GM23338 (cell line): ENCODE data around the gene TOM1L2. TPM values are rescaled to one million over a fixed set of nuclear protein-coding genes. Genes with fewer than 3 reads are reported as not detected.

ENCODE experiments used
- ATAC-seq: fragments of 200-7000 bp; cut with Tn5 transposase; 3 replicates; pipeline ENCODE4 v1.9.1; 2020
- DNase-seq: peaks from one replicate; pipeline ENCODE4 v3.0.0-alpha.2; 2015; ENCODE audit warnings: low spot score
- H2AFZ ChIP-seq: fragments of 200-600 bp; sonication (generic); 2 replicates; pipeline ENCODE4 v1.8.0; 2016; ENCODE audit warnings: antibody characterized with exemption, mild to moderate bottlenecking, moderate library complexity
- H3F3A ChIP-seq: fragments of 200-600 bp; sonication (generic); replicated peaks from 2 replicates; pipeline ENCODE4 v1.8.0; 2017; ENCODE audit warnings: antibody characterized with exemption, mixed run types, low read depth
- H3K27ac ChIP-seq: fragments of 200-600 bp; sonication (generic); 2 replicates; pipeline ENCODE4 v1.6.1; 2016; ENCODE audit warnings: low read depth
- H3K27me3 ChIP-seq: fragments of 200-600 bp; sonication (generic); 2 replicates; pipeline ENCODE4 v1.8.0; 2016; ENCODE audit warnings: mild to moderate bottlenecking, mixed run types, moderate library complexity; ENCODE audit not compliant: insufficient read depth
- H3K36me3 ChIP-seq: fragments of 200-600 bp; sonication (generic); 2 replicates; pipeline ENCODE4 v1.8.0; 2016; ENCODE audit warnings: mild to moderate bottlenecking; ENCODE audit not compliant: insufficient read depth
- H3K4me1 ChIP-seq: fragments of 200-600 bp; sonication (generic); 2 replicates; pipeline ENCODE4 v1.8.0; 2016; ENCODE audit warnings: mild to moderate bottlenecking, moderate library complexity; ENCODE audit not compliant: insufficient read depth
- H3K4me2 ChIP-seq: fragments of 200-600 bp; sonication (generic); 2 replicates; pipeline ENCODE4 v1.7.1; 2017; ENCODE audit warnings: mixed run types
- H3K4me3 ChIP-seq: fragments of 200-600 bp; sonication (generic); 2 replicates; pipeline ENCODE4 v1.6.1; 2016; ENCODE audit warnings: mixed run types
- H3K79me2 ChIP-seq: fragments of 200-600 bp; sonication (generic); replicated peaks from 2 replicates; pipeline ENCODE4 v1.8.0; 2017; ENCODE audit warnings: mild to moderate bottlenecking; ENCODE audit not compliant: insufficient read depth
- H3K9me2 ChIP-seq: fragments of 200-600 bp; sonication (generic); 2 replicates; pipeline ENCODE4 v1.8.0; 2017; ENCODE audit not compliant: insufficient read depth
- H4K20me1 ChIP-seq: fragments of 200-600 bp; sonication (generic); replicated peaks from 2 replicates; pipeline ENCODE4 v1.8.0; 2017; ENCODE audit warnings: mild to moderate bottlenecking; ENCODE audit not compliant: insufficient read depth
- H3K27ac Mint-ChIP-seq: 2 replicates; pipeline ENCODE4 v1.8.0; 2020; ENCODE audit warnings: inconsistent platforms, mild to moderate bottlenecking, moderate library complexity, mixed read lengths
- H3K27me3 Mint-ChIP-seq: 3 replicates; pipeline ENCODE4 v1.8.0; 2022; ENCODE audit warnings: low read depth, mild to moderate bottlenecking, moderate library complexity, mixed read lengths, inconsistent platforms; ENCODE audit not compliant: insufficient read depth, poor library complexity
- H3K36me3 Mint-ChIP-seq: 3 replicates; pipeline ENCODE4 v1.8.0; 2021; ENCODE audit warnings: low read depth, mild to moderate bottlenecking, inconsistent platforms, moderate library complexity, mixed read lengths
- H3K4me1 Mint-ChIP-seq: 3 replicates; pipeline ENCODE4 v1.8.0; 2020; ENCODE audit warnings: mild to moderate bottlenecking, inconsistent platforms, mixed read lengths
- H3K4me3 Mint-ChIP-seq: 3 replicates; pipeline ENCODE4 v1.8.0; 2021; ENCODE audit warnings: moderate library complexity, mild to moderate bottlenecking, inconsistent platforms, mixed read lengths
- H3K9me3 Mint-ChIP-seq: 3 replicates; pipeline ENCODE4 v1.8.0; 2020; ENCODE audit warnings: moderate library complexity, mild to moderate bottlenecking, inconsistent platforms, mixed read lengths
- EZH2 ChIP-seq: fragments of 200-600 bp; sonication (generic); IDR thresholded peaks from one replicate; pipeline ENCODE4 v1.8.0; 2017; ENCODE audit warnings: antibody characterized with exemption, mild to moderate bottlenecking, low read depth; ENCODE audit not compliant: unreplicated experiment
- EZH2phosphoT487 ChIP-seq: fragments of 200-600 bp; sonication (generic); IDR thresholded peaks from one replicate; pipeline ENCODE4 v1.8.1; 2018; ENCODE audit warnings: antibody characterized with exemption; ENCODE audit not compliant: unreplicated experiment
- JUNB ChIP-seq: IDR thresholded peaks from one replicate; pipeline ENCODE4 v1.6.1; 2016; ENCODE audit warnings: antibody characterized with exemption; ENCODE audit not compliant: unreplicated experiment
- NANOG ChIP-seq: IDR thresholded peaks from 2 replicates; pipeline ENCODE4 v1.6.1; 2016; ENCODE audit warnings: antibody characterized with exemption, borderline replicate concordance
- STAT1 ChIP-seq: IDR thresholded peaks from one replicate; pipeline ENCODE4 v1.6.1; 2016; ENCODE audit warnings: antibody characterized with exemption; ENCODE audit not compliant: unreplicated experiment
- ZNF114 ChIP-seq: fragments of 250-450 bp; sonication (Bioruptor Pico); IDR thresholded peaks from 2 replicates; pipeline ENCODE4 v1.5.0; 2020; ENCODE audit warnings: mild to moderate bottlenecking, moderate library complexity
- ZNF331 ChIP-seq: fragments of 250-450 bp; sonication (Bioruptor Pico); IDR thresholded peaks from 2 replicates; pipeline ENCODE4 v1.5.0; 2020; ENCODE audit warnings: low read depth, mild to moderate bottlenecking, moderate library complexity
- polyA plus RNA-seq: library from polyadenylated mRNA; unstranded; fragments of >200 nt; fragmentation: Nextera tagmentation; extraction: Ambion mirVana; gene quantifications from 2 replicates; pipeline ENCODE4 v1.2.1, GENCODE V29; 2016
- total RNA-seq: library from RNA; depleted of rRNA; stranded (reverse); fragments of >200 nt; shearing (Covaris generic); gene quantifications from 2 replicates; pipeline ENCODE4 v1.2.3, GENCODE V29; 2014
- TF ChIP-seq, protein P1 (sequence below), 2 experiments: fragments of 200-600 bp in 1 of 2; sonication (generic) in 1 of 2; conservative IDR thresholded peaks; 2 replicates each; pipeline versions ENCODE4 v1.5.1 to v1.6.1; 2016 to 2017; ENCODE audit warnings: antibody characterized with exemption in 2 of 2, low read depth in 2 of 2, mild to moderate bottlenecking in 2 of 2, moderate library complexity in 1 of 2
- TF ChIP-seq, protein P2 (sequence below): fragments of 250-450 bp; sonication (Bioruptor Pico); IDR thresholded peaks from 2 replicates; pipeline ENCODE4 v1.5.0; 2020; ENCODE audit warnings: mild to moderate bottlenecking, moderate library complexity
- TF ChIP-seq, protein P3 (sequence below): IDR thresholded peaks from one replicate; pipeline ENCODE4 v1.6.1; 2018; ENCODE audit warnings: antibody characterized with exemption; ENCODE audit not compliant: unreplicated experiment
- TF ChIP-seq, protein P4 (sequence below): IDR thresholded peaks from 2 replicates; pipeline ENCODE4 v1.6.1; 2016; ENCODE audit warnings: antibody characterized with exemption

TOM1L2 gene
- total and polyA plus RNA-seq, 2 experiments from 2014 or later: 3.3 TPM

DNA sequence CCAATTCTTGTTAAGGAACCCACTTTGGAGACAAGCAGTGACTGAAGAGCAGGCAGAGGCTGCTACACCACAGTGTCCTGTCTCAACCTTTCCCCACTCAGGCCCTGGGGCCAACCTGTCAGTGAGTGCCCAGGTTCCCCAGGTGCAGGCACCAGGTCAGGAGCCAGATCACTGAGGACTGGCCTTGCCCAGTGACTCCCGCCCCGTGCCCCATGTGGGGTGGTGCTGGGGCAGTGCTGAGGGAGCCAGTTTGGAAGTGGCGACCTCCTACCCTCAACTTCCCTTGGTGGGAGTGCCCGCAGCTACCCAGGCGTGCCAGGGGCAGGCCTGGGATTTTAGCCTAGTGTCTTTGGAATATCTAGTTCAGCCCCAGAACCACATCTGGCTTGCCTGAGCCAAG lies 164.8 kb downstream of the TOM1L2 start:
- Histone ChIP-seq H3K27ac (no peak overlapping the region), H3K27me3 (peaks cover 29% of the 10 kb centered on the region), H2AFZ (no peak overlapping the region), H3K36me3 (no peaks in the 10 kb centered on the region), H3K4me3 (no peak overlapping the region), H4K20me1 (peaks cover 5% of the 10 kb centered on the region; the same call in 1 of the 2 replicates), H3K4me2 (no peak overlapping the region), H3K9me2 (no peaks in the 10 kb centered on the region), H3K4me1 (peaks cover 20% of the 10 kb centered on the region), H3K79me2 (no peaks in the 10 kb centered on the region), H3F3A (peaks cover 12% of the 10 kb centered on the region; the same call in 1 of the 2 replicates)
- TF ChIP-seq NANOG: no peak
- TF ChIP-seq EZH2: no peak
- TF ChIP-seq ZNF331: no peak
- TF ChIP-seq EZH2phosphoT487: no peak
- TF ChIP-seq, protein P1, sequence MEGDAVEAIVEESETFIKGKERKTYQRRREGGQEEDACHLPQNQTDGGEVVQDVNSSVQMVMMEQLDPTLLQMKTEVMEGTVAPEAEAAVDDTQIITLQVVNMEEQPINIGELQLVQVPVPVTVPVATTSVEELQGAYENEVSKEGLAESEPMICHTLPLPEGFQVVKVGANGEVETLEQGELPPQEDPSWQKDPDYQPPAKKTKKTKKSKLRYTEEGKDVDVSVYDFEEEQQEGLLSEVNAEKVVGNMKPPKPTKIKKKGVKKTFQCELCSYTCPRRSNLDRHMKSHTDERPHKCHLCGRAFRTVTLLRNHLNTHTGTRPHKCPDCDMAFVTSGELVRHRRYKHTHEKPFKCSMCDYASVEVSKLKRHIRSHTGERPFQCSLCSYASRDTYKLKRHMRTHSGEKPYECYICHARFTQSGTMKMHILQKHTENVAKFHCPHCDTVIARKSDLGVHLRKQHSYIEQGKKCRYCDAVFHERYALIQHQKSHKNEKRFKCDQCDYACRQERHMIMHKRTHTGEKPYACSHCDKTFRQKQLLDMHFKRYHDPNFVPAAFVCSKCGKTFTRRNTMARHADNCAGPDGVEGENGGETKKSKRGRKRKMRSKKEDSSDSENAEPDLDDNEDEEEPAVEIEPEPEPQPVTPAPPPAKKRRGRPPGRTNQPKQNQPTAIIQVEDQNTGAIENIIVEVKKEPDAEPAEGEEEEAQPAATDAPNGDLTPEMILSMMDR (conservative IDR thresholded peaks at IDR 0.05; ENCODE audit: low read depth in 2 of 2): no peak
- TF ChIP-seq, protein P2, sequence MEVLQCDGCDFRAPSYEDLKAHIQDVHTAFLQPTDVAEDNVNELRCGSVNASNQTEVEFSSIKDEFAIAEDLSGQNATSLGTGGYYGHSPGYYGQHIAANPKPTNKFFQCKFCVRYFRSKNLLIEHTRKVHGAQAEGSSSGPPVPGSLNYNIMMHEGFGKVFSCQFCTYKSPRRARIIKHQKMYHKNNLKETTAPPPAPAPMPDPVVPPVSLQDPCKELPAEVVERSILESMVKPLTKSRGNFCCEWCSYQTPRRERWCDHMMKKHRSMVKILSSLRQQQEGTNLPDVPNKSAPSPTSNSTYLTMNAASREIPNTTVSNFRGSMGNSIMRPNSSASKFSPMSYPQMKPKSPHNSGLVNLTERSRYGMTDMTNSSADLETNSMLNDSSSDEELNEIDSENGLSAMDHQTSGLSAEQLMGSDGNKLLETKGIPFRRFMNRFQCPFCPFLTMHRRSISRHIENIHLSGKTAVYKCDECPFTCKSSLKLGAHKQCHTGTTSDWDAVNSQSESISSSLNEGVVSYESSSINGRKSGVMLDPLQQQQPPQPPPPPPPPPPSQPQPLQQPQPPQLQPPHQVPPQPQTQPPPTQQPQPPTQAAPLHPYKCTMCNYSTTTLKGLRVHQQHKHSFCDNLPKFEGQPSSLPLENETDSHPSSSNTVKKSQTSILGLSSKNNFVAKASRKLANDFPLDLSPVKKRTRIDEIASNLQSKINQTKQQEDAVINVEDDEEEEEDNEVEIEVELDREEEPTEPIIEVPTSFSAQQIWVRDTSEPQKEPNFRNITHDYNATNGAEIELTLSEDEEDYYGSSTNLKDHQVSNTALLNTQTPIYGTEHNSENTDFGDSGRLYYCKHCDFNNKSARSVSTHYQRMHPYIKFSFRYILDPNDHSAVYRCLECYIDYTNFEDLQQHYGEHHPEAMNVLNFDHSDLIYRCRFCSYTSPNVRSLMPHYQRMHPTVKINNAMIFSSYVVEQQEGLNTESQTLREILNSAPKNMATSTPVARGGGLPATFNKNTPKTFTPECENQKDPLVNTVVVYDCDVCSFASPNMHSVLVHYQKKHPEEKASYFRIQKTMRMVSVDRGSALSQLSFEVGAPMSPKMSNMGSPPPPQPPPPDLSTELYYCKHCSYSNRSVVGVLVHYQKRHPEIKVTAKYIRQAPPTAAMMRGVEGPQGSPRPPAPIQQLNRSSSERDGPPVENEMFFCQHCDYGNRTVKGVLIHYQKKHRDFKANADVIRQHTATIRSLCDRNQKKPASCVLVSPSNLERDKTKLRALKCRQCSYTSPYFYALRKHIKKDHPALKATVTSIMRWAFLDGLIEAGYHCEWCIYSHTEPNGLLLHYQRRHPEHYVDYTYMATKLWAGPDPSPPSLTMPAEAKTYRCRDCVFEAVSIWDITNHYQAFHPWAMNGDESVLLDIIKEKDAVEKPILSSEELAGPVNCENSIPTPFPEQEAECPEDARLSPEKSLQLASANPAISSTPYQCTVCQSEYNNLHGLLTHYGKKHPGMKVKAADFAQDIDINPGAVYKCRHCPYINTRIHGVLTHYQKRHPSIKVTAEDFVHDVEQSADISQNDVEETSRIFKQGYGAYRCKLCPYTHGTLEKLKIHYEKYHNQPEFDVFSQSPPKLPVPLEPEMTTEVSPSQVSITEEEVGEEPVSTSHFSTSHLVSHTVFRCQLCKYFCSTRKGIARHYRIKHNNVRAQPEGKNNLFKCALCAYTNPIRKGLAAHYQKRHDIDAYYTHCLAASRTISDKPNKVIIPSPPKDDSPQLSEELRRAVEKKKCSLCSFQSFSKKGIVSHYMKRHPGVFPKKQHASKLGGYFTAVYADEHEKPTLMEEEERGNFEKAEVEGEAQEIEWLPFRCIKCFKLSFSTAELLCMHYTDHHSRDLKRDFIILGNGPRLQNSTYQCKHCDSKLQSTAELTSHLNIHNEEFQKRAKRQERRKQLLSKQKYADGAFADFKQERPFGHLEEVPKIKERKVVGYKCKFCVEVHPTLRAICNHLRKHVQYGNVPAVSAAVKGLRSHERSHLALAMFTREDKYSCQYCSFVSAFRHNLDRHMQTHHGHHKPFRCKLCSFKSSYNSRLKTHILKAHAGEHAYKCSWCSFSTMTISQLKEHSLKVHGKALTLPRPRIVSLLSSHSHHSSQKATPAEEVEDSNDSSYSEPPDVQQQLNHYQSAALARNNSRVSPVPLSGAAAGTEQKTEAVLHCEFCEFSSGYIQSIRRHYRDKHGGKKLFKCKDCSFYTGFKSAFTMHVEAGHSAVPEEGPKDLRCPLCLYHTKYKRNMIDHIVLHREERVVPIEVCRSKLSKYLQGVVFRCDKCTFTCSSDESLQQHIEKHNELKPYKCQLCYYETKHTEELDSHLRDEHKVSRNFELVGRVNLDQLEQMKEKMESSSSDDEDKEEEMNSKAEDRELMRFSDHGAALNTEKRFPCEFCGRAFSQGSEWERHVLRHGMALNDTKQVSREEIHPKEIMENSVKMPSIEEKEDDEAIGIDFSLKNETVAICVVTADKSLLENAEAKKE (CRISPR knock-in tag): no peak
- no peak for TF ChIP-seq JUNB
- TF ChIP-seq, protein P3, sequence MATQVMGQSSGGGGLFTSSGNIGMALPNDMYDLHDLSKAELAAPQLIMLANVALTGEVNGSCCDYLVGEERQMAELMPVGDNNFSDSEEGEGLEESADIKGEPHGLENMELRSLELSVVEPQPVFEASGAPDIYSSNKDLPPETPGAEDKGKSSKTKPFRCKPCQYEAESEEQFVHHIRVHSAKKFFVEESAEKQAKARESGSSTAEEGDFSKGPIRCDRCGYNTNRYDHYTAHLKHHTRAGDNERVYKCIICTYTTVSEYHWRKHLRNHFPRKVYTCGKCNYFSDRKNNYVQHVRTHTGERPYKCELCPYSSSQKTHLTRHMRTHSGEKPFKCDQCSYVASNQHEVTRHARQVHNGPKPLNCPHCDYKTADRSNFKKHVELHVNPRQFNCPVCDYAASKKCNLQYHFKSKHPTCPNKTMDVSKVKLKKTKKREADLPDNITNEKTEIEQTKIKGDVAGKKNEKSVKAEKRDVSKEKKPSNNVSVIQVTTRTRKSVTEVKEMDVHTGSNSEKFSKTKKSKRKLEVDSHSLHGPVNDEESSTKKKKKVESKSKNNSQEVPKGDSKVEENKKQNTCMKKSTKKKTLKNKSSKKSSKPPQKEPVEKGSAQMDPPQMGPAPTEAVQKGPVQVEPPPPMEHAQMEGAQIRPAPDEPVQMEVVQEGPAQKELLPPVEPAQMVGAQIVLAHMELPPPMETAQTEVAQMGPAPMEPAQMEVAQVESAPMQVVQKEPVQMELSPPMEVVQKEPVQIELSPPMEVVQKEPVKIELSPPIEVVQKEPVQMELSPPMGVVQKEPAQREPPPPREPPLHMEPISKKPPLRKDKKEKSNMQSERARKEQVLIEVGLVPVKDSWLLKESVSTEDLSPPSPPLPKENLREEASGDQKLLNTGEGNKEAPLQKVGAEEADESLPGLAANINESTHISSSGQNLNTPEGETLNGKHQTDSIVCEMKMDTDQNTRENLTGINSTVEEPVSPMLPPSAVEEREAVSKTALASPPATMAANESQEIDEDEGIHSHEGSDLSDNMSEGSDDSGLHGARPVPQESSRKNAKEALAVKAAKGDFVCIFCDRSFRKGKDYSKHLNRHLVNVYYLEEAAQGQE: no peak
- TF ChIP-seq, protein P4, sequence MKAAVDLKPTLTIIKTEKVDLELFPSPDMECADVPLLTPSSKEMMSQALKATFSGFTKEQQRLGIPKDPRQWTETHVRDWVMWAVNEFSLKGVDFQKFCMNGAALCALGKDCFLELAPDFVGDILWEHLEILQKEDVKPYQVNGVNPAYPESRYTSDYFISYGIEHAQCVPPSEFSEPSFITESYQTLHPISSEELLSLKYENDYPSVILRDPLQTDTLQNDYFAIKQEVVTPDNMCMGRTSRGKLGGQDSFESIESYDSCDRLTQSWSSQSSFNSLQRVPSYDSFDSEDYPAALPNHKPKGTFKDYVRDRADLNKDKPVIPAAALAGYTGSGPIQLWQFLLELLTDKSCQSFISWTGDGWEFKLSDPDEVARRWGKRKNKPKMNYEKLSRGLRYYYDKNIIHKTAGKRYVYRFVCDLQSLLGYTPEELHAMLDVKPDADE: no peak
- no peak for TF ChIP-seq ZNF114 (CRISPR knock-in tag)
- no peak for TF ChIP-seq STAT1
- H3K27ac Mint-ChIP-seq: no peak overlapping the region
- DNase-seq (no peak), ATAC-seq (no peak)
- 0 out of 3 replicates have a peak, but pooled peaks cover 3% of the 10 kb centered on the region for H3K36me3 Mint-ChIP-seq
- H3K27me3 Mint-ChIP-seq: peaks cover 31% of the 10 kb centered on the region
- H3K9me3 Mint-ChIP-seq: no peaks in the 10 kb centered on the region; the same call in 2 of the 3 replicates
- H3K4me1 Mint-ChIP-seq: peaks cover 18% of the 10 kb centered on the region
- H3K4me3 Mint-ChIP-seq: no peak overlapping the region
